HL-60 (cell line): ENCODE data around the gene TRDMT1.

Experiments
- DNase-seq, 2 experiments: peaks; one replicate each; pipeline ENCODE4 v3.0.0-alpha.2; 2010 to 2020; ENCODE audit warnings: low read depth in 1 of 2, low spot score in 1 of 2
- H3K27ac ChIP-seq: fragments of 250-450 bp; sonication (Bioruptor Pico); replicated peaks from 2 replicates; pipeline ENCODE4 v1.5.1; 2020; ENCODE audit warnings: mild to moderate bottlenecking, moderate library complexity
- H3K27me3 ChIP-seq: fragments of 250-450 bp; sonication (Bioruptor Pico); 2 replicates; pipeline ENCODE4 v1.5.1; 2021; ENCODE audit warnings: mild to moderate bottlenecking, moderate library complexity; ENCODE audit not compliant: insufficient read depth, poor library complexity, severe bottlenecking
- H3K4me3 ChIP-seq: replicated peaks from 2 replicates; pipeline ENCODE4 v1.5.1; 2011; ENCODE audit warnings: mild to moderate bottlenecking, control low read depth, low read length; ENCODE audit not compliant: insufficient read depth
- CTCF ChIP-seq: IDR thresholded peaks from one replicate; pipeline ENCODE4 v1.5.1; 2011; ENCODE audit warnings: low read length, control low read depth, inconsistent platforms; ENCODE audit not compliant: insufficient read depth
- GABPA ChIP-seq: IDR thresholded peaks from 2 replicates; pipeline ENCODE4 v1.6.1; 2012; ENCODE audit warnings: low read depth
- POLR2AphosphoS5 ChIP-seq: IDR thresholded peaks from 2 replicates; pipeline ENCODE4 v1.6.1; 2012; ENCODE audit warnings: low read depth
- SPI1 ChIP-seq: IDR thresholded peaks from 2 replicates; pipeline ENCODE4 v1.6.1; 2012; ENCODE audit warnings: low read depth, mild to moderate bottlenecking, borderline replicate concordance
- TF ChIP-seq, protein P1 (sequence below): IDR thresholded peaks from 2 replicates; pipeline ENCODE4 v1.6.1; 2012; ENCODE audit warnings: low read depth; ENCODE audit not compliant: insufficient replicate concordance

TRDMT1 gene

GRCh38 chr10:17216217-17216900 is 14.9 kb upstream of the TRDMT1 start:
- peak overlapping the region; percentile 99 for H3K27ac ChIP-seq
- peak; percentile 66 to 85 for DNase-seq
- no peaks in the 10 kb centered on the region for H3K27me3 ChIP-seq
- H3K4me3 ChIP-seq, result no peak overlapping the region
- no peak for TF ChIP-seq POLR2AphosphoS5
- TF ChIP-seq GABPA, result no peak
- TF ChIP-seq CTCF, result no peak
- no peak for TF ChIP-seq SPI1
- TF ChIP-seq, protein P1, sequence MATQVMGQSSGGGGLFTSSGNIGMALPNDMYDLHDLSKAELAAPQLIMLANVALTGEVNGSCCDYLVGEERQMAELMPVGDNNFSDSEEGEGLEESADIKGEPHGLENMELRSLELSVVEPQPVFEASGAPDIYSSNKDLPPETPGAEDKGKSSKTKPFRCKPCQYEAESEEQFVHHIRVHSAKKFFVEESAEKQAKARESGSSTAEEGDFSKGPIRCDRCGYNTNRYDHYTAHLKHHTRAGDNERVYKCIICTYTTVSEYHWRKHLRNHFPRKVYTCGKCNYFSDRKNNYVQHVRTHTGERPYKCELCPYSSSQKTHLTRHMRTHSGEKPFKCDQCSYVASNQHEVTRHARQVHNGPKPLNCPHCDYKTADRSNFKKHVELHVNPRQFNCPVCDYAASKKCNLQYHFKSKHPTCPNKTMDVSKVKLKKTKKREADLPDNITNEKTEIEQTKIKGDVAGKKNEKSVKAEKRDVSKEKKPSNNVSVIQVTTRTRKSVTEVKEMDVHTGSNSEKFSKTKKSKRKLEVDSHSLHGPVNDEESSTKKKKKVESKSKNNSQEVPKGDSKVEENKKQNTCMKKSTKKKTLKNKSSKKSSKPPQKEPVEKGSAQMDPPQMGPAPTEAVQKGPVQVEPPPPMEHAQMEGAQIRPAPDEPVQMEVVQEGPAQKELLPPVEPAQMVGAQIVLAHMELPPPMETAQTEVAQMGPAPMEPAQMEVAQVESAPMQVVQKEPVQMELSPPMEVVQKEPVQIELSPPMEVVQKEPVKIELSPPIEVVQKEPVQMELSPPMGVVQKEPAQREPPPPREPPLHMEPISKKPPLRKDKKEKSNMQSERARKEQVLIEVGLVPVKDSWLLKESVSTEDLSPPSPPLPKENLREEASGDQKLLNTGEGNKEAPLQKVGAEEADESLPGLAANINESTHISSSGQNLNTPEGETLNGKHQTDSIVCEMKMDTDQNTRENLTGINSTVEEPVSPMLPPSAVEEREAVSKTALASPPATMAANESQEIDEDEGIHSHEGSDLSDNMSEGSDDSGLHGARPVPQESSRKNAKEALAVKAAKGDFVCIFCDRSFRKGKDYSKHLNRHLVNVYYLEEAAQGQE, result no peak

- TF ChIP-seq CTCF (no peak), SPI1 (no peak), GABPA (no peak), POLR2AphosphoS5 (no peak)
- TF ChIP-seq, protein P1, result no peak
- Histone ChIP-seq H3K4me3 (no peak overlapping the region), H3K27ac (peak overlapping the region; percentile 99), H3K27me3 (no peaks in the 10 kb centered on the region)
- no peak for DNase-seq
These were observed 14.3 kb upstream of the TRDMT1 start for GRCh38 chr10:17215782-17216122.

DNA sequence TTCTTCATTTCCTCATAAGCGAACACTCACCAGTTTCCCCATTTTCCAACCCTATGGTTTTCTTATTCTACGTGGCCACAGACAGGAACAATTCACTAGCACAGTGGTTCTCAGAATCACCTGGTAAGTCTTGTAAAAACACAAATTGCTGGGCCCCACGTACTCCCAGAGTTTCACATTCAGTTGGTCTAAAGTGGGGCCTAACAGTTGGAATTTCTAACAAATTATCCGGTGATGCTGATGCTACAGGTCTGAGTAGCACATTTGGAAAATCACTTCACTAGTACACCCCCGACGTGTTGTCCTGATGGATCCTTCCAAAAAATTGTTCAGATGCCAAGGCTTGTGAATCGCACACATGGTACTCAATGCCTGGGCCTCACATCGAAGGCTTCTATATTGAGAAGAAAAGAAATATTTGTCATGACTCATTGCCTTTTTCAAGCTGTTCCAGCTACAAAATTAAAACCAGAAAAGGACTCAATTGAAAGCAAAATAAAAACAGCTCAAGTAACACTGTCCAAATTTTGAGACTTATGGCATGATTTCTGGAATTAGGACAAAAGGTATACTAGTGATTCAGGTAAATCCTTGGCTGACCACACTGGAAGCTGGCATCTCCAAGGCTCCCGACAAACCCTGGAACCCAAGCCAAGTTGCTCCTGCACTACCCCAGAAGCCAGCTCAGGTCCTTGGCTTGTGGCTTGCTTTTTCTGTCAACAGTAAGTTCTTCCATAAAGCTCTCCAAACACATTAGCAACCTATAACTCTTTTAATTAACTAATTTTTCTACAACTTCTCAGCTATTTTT is 13.7 kb upstream of the TRDMT1 start:
- Histone ChIP-seq H3K27ac (peak overlapping the region; percentile 99), H3K27me3 (no peaks in the 10 kb centered on the region), H3K4me3 (no peak overlapping the region)
- TF ChIP-seq SPI1 (no peak), GABPA (no peak), POLR2AphosphoS5 (no peak), CTCF (no peak)
- TF ChIP-seq, protein P1, result no peak
- DNase-seq, result peak in 1 of 2 experiments; percentile 20
